B cell (primary cell): Measurements from ENCODE around the gene PCSK2. TPM values are rescaled to one million over a fixed set of nuclear protein-coding genes. Genes with fewer than 3 reads are reported as not detected.

Source experiments
- ATAC-seq: fragments of 200-7000 bp; cut with Tn5 transposase; one replicate; pipeline ENCODE4 v1.10.0; 2021; ENCODE audit warnings: low read depth, mild to moderate bottlenecking, moderate number of reproducible peaks, moderate library complexity
- CTCF ChIA-PET: fragments of 350-600 bp; sonication (Branson Sonifier 250); formaldehyde crosslinking; loops from one replicate; lab custom pipeline; 2021; ENCODE audit warnings: antibody characterized with exemption, inconsistent platforms; lab: Charles Lee
- POLR2A ChIA-PET: fragments of 350-600 bp; sonication (Branson Sonifier 250); formaldehyde crosslinking; loops from one replicate; lab custom pipeline; 2021; ENCODE audit warnings: antibody characterized with exemption; lab: Charles Lee
- DNase-seq: peaks from one replicate; pipeline ENCODE4 v3.0.0; 2013
- H2AFZ ChIP-seq: 2 replicates; pipeline ENCODE4 v1.6.1; 2012; ENCODE audit warnings: mild to moderate bottlenecking, low read depth, low read length; ENCODE audit not compliant: insufficient read depth, poor library complexity, severe bottlenecking
- H3K27ac ChIP-seq, 2 donors: 1 replicate in 1 of 2; 2 replicates in 1 of 2; pipeline ENCODE4 v1.5.1; 2012 to 2013; ENCODE audit warnings: low read length in 2 of 2, mild to moderate bottlenecking in 2 of 2, moderate library complexity in 1 of 2
- H3K27me3 ChIP-seq, 4 experiments: fragments of 200-600 bp in 1 of 4; sonication (generic) in 1 of 4; replicated peaks in 1 of 4; 1 replicate in 2 of 4; 2 replicates in 2 of 4; pipeline versions ENCODE4 v1.6.1 to v1.7.0; 2013 to 2016; ENCODE audit warnings: low read length in 3 of 4, mild to moderate bottlenecking in 2 of 4, mixed read lengths in 1 of 4, moderate library complexity in 1 of 4; ENCODE audit not compliant: insufficient read depth in 4 of 4, control insufficient read depth in 3 of 4; ENCODE audit errors: control extremely low read depth in 1 of 4
- H3K36me3 ChIP-seq, 2 experiments: replicated peaks in 1 of 2; 1 replicate in 1 of 2; 2 replicates in 1 of 2; pipeline versions ENCODE4 v1.6.1 to v1.7.1; 2013; ENCODE audit warnings: low read length in 1 of 2; ENCODE audit not compliant: insufficient read depth in 2 of 2, control insufficient read depth in 1 of 2; ENCODE audit errors: control extremely low read depth in 1 of 2, extremely low read depth in 1 of 2
- H3K4me1 ChIP-seq, 2 donors: fragments of 200-600 bp in 1 of 2; sonication (generic) in 1 of 2; 1 replicate in 1 of 2; 2 replicates in 1 of 2; pipeline versions ENCODE4 v1.5.1 to v1.6.1; 2013 to 2017; ENCODE audit warnings: low read length in 2 of 2; ENCODE audit not compliant: control insufficient read depth in 2 of 2, insufficient read depth in 2 of 2
- H3K4me2 ChIP-seq: replicated peaks from 2 replicates; pipeline ENCODE3; 2012; ENCODE audit warnings: mild to moderate bottlenecking, low read depth, low read length; ENCODE audit not compliant: poor library complexity, severe bottlenecking
- H3K4me3 ChIP-seq, 5 experiments: fragments of 200-600 bp in 1 of 5; sonication (generic) in 1 of 5; 1 replicate in 3 of 5; 2 replicates in 2 of 5; pipeline versions ENCODE4 v1.5.1 to v1.7.0; 2011 to 2016; ENCODE audit warnings: low read length in 4 of 5, mild to moderate bottlenecking in 4 of 5, low read depth in 2 of 5, control low read depth in 1 of 5, moderate library complexity in 1 of 5; ENCODE audit not compliant: insufficient read depth in 1 of 5; ENCODE audit errors: control extremely low read depth in 1 of 5, extremely low read depth in 1 of 5
- H3K79me2 ChIP-seq: fragments of 200-600 bp; sonication (generic); one replicate; pipeline ENCODE4 v1.6.0; 2016; ENCODE audit warnings: low read length; ENCODE audit not compliant: control insufficient read depth, insufficient read depth
- H3K9ac ChIP-seq: fragments of 200-600 bp; sonication (generic); 2 replicates; pipeline ENCODE4 v1.6.1; 2017; ENCODE audit warnings: mild to moderate bottlenecking, low read length, moderate library complexity
- H3K9me3 ChIP-seq, 3 donors: one replicate each; pipeline versions ENCODE4 v1.6.1 to v1.7.1; 2013; ENCODE audit warnings: low read length in 2 of 3; ENCODE audit not compliant: control insufficient read depth in 2 of 3, insufficient read depth in 1 of 3; ENCODE audit errors: control extremely low read depth in 1 of 3
- H4K20me1 ChIP-seq: 2 replicates; pipeline ENCODE4 v1.6.0; 2012; ENCODE audit warnings: mild to moderate bottlenecking, low read length; ENCODE audit not compliant: insufficient read depth, control insufficient read depth, poor library complexity, severe bottlenecking
- H3K27ac Mint-ChIP-seq: one replicate; pipeline ENCODE4 v1.8.0; 2021; ENCODE audit warnings: mixed read lengths
- H3K27me3 Mint-ChIP-seq: one replicate; pipeline ENCODE4 v1.8.0; 2021; ENCODE audit warnings: mixed read lengths
- H3K4me1 Mint-ChIP-seq: one replicate; pipeline ENCODE4 v1.8.0; 2021; ENCODE audit warnings: mixed read lengths
- H3K4me3 Mint-ChIP-seq: one replicate; pipeline ENCODE4 v1.8.0; 2021; ENCODE audit warnings: mixed read lengths
- H3K9me3 Mint-ChIP-seq: one replicate; pipeline ENCODE4 v1.8.0; 2022; ENCODE audit warnings: mixed read lengths; ENCODE audit not compliant: insufficient read depth
- CTCF ChIP-seq: fragments of 200-600 bp; IDR thresholded peaks from one replicate; pipeline ENCODE4 v1.8.0; 2022; ENCODE audit warnings: antibody characterized with exemption, mild to moderate bottlenecking
- EZH2 ChIP-seq: IDR thresholded peaks from 2 replicates; pipeline ENCODE4 v1.6.1; 2012; ENCODE audit warnings: borderline replicate concordance, low read depth, mild to moderate bottlenecking, moderate library complexity, low read length; ENCODE audit not compliant: insufficient read depth, poor library complexity, severe bottlenecking
- WGBS: methylation state at CpG from one replicate; pipeline ENCODE4 v1.1.5; 2013; ENCODE audit warnings: missing lambda C conversion rate; ENCODE audit not compliant: insufficient coverage; 5-methylcytosine and 5-hydroxymethylcytosine counted together
- intact Hi-C: fragments of 100-400 bp; cut with micrococcal nuclease; formaldehyde crosslinking; loops from one replicate; pipeline ENCODE4 v1.10.0; 2022
- polyA plus RNA-seq: library from polyadenylated mRNA; depleted of rRNA; stranded (reverse); fragments of >200 nt; gene quantifications from 2 replicates; pipeline ENCODE4 v1.2.3, GENCODE V29; 2012
- total RNA-seq, 2 donors: library from RNA; stranded (reverse); fragments of 120-200 nt in 1 of 2; gene quantifications; 1 replicate in 1 of 2; 2 replicates in 1 of 2; pipeline versions ENCODE4 v1.2.3 to v1.2.4, GENCODE V29; 2013 to 2022

The PCSK2 gene
- total and polyA plus RNA-seq, 2 donors (not counting 1 experiment from before 2014, with no cell fraction given): not detected

GRCh38 chr20:17177341-17177740, 49.5 kb upstream of the PCSK2 start:
- no peak for TF ChIP-seq EZH2
- H2AFZ ChIP-seq: no peak overlapping the region
- peaks cover 2% of the 10 kb centered on the region for H3K9me3 Mint-ChIP-seq
- no peak overlapping the region for H3K4me3 Mint-ChIP-seq
- H3K27me3 Mint-ChIP-seq: no peaks in the 10 kb centered on the region
- ChIA-PET POLR2A (no interaction called here), CTCF (no interaction called here)
- ATAC-seq (no peak), DNase-seq (no peak)
- H4K20me1 ChIP-seq: no peaks in the 10 kb centered on the region
- 81% methylated on average over 4 of the region's 5 CpGs for WGBS
- no peak overlapping the region for H3K4me3 ChIP-seq
- no peaks in the 10 kb centered on the region for H3K4me1 ChIP-seq
- no peaks in the 10 kb centered on the region for H3K27me3 ChIP-seq
- no peaks in the 10 kb centered on the region for H3K4me1 Mint-ChIP-seq
- intact Hi-C loops: no loop called here
- no peak overlapping the region for H3K9ac ChIP-seq
- H3K36me3 ChIP-seq: no peaks in the 10 kb centered on the region
- H3K9me3 ChIP-seq: peaks cover 0 to 12% (median 0%) of the 10 kb centered on the region in 3 donors
- H3K27ac ChIP-seq: no peak overlapping the region
- no peaks in the 10 kb centered on the region for H3K79me2 ChIP-seq
- H3K27ac Mint-ChIP-seq: no peak overlapping the region
- no peak overlapping the region for H3K4me2 ChIP-seq

- Histone ChIP-seq H3K36me3 (no peaks in the 10 kb centered on the region), H3K27ac (no peak overlapping the region), H3K4me1 (no peaks in the 10 kb centered on the region), H3K27me3 (no peaks in the 10 kb centered on the region), H2AFZ (no peak overlapping the region), H3K4me3 (no peak overlapping the region), H3K9ac (no peak overlapping the region), H3K9me3 (peaks cover 0 to 15% (median 2%) of the 10 kb centered on the region in 3 donors), H3K4me2 (no peak overlapping the region), H3K79me2 (no peaks in the 10 kb centered on the region), H4K20me1 (no peaks in the 10 kb centered on the region)
- no peak overlapping the region for H3K4me3 Mint-ChIP-seq
- intact Hi-C loops: no loop called here
- H3K27ac Mint-ChIP-seq: no peak overlapping the region
- ChIA-PET POLR2A (no interaction called here), CTCF (no interaction called here)
- DNase-seq: no peak
- peaks cover 4% of the 10 kb centered on the region for H3K9me3 Mint-ChIP-seq
- ATAC-seq: no peak
- no peak for TF ChIP-seq EZH2
- no peak for TF ChIP-seq CTCF
- 78% methylated on average over 4 of the region's 4 CpGs for WGBS
- no peaks in the 10 kb centered on the region for H3K27me3 Mint-ChIP-seq
- H3K4me1 Mint-ChIP-seq: no peaks in the 10 kb centered on the region
Observed at GRCh38 chr20:17179840-17180239, 47.0 kb upstream of the PCSK2 start.
